IPS-NIHi7 (cell line): ENCODE data around the gene CCDC102A.

Source experiments
- DNase-seq: peaks from one replicate; pipeline ENCODE4 v3.0.0; 2012; ENCODE audit warnings: mixed read lengths; ENCODE audit errors: extremely low spot score

The CCDC102A gene

GRCh38 chr16:57537581-57538234 lies 1.3 kb upstream of the CCDC102A start:
- peak; percentile 6 for DNase-seq

DNA sequence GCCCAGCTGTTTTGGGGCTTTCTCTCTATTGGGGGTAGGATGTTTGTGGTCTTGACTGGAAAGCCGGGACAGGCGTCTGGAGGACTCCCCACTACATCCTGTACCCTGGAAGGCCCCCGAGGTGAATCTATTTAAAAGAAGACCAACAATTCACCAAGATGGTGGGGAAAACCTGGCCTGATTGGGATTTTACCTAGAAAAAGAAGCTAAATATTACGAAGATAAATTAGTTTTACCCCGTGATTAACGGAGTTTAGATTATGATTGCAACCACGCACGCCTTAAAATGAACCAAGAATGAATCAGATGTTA lies 779 bp upstream of the CCDC102A start:
- no peak for DNase-seq

GRCh38 chr16:57535680-57536305 lies 578 bp downstream of the CCDC102A start:
- DNase-seq: peak; percentile 99

- peak; percentile 16 for DNase-seq
Observed at GRCh38 chr16:57534881-57535658, 1.3 kb downstream of the CCDC102A start.

- peak; percentile 2 for DNase-seq
Observed at GRCh38 chr16:57534337-57534880, 2.0 kb downstream of the CCDC102A start.

DNA sequence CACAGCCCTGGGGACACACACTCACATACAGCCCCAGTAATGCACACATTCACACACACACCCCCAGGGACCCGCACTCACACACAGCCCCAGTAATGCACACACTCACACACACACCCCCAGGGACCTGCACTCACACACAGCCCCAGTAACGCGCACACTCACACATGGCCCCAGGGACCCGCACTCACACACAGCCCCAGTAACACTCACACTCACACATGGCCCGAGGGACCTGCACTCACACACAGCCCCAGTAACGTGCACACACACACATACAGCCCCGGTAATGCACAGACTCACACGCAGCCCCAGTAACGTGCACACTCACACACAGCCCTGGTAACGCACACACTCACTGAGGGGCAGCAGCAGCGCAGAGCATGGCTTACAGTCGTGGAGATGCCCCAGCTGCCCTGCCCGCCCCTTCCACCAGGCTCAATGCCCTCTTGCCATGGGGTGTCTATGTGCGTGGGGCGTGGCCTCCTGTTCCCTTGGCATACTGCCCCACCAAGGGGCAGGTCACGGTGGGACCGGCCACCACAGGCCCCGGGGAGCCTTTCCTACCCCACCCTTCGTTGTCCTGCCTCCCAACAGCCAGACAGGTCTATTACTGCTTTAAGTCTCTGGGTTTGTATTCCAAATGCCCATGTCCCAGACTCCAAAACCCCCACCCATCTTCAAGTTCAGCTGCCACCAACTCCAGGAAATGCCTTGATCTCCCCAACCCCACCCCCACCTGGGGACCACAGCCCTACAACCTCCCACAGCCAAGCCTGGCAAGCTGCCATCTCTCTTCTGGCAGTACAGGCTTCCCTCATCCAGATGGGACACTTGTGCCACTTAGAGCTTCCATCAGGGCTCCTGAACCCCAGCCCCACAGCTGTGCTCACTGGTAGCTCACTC lies 2.7 kb downstream of the CCDC102A start:
- DNase-seq: peak; percentile 1

- DNase-seq: no peak
Observed at GRCh38 chr16:57532266-57532625, 4.1 kb downstream of the CCDC102A start.

DNA sequence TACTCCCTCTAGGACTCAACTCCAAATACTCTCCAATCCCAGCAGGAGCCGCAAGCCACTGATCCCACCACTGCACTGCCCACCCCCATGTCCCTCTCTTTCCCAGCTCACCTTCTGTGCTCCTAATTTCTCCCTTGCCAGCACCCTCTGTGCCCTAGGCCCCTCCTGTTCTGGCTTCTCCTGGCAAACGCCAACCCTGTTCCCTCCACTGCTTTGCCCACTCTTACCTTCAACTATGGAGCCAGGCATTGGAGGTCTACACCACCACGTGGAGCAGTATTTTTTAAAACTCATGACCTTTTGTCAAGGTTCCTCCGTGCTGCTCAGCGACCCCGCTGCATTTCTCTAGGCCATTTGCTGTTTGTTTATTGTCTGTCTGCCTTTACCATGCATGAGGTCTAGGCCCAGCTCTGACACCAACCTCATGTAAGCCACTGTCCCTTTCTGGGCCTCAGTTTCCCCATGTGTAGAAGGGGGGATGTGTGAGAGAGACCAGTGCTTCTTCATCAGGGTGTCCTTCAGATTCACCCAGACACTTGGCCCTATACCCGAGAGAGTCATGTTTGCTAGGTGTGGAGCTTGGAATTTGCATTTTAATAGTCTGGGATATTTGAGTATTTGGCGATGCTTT lies 4.6 kb downstream of the CCDC102A start:
- peak; percentile 3 for DNase-seq

DNA sequence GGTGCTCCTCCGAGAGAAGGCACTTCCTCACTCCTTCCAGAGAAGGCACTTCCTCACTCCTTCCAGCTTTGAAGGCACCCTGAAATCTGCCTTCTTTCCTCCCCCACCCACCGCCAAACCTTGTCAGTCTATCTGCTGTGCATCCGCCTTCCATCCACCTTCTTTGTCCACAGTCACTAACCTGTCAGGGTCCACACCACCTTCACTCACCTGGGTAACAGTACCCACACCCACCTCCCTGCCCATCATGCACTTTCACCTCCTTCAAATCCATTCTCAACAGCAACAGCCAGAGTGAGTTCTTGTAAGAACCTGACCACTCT lies 5.2 kb downstream of the CCDC102A start:
- DNase-seq: peak; percentile 2

GRCh38 chr16:57530522-57531252 lies 5.7 kb downstream of the CCDC102A start:
- peak; percentile 5 for DNase-seq

DNA sequence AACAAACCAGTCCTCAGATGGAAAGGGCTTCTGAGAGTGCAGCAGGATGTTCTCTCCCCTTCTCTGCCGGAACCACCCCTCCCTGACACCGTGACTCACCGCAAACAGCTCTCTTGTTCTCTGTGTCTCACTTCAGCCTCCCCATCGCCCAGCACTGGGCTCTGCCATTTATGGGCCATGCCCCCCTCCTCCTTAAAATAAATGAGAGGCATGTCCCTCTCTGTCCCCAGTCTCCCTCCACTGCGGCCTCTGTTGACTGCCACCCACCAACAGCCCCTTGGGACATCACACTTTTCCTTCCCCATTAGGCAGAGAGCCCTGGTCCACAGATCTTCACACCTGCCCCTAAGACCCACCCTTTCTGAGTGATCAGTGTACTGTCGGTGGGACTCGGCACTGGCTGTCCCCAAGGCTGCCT lies 6.3 kb downstream of the CCDC102A start:
- peak; percentile 50 for DNase-seq

- peak; percentile 4 for DNase-seq
Observed at GRCh38 chr16:57529391-57530103, 6.8 kb downstream of the CCDC102A start.

DNA sequence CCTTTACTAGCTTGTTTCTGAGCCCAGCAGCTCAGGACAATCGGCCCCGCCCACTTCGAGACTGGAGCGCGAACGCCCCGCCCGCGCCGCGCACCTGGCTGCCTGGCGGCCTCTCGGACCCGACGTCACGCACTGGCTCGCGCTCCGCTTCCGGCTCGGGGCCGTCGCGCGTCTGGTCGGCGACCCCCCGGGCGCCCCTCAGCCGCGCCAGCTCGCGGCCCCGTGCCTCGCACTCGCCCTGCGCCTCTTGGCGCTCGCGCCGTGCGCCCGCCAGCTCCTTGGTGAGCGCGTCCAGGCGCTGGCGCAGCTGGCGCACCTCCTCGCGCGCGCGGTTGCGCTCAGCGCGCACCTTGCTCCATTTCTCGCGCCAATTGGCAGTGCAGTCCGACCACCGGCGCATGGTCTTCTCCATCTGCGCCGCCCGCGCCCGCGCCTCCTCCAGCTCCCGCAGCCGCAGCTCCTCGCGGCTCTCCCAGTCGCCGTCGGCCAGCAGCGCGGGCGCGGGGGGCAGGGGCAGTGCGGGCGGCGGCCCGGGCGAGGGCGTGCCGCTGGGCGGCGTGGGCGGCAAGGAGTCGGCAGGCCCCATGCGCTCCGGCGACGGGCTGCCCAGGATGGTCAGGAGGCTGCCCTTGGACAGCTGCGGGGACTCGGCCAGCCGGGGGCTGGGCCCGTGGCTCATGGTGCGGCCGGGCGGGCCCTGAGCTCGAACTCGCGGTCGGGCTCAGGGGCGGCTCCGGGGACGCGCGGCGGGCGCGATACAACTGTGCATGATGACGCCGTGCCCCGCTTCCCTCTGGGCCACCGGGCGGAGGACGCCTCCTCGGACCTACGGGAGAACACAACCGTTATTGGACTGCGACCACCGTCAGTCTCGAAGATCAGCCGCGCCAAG lies 7.6 kb downstream of the CCDC102A start:
- peak; percentile 88 for DNase-seq

DNA sequence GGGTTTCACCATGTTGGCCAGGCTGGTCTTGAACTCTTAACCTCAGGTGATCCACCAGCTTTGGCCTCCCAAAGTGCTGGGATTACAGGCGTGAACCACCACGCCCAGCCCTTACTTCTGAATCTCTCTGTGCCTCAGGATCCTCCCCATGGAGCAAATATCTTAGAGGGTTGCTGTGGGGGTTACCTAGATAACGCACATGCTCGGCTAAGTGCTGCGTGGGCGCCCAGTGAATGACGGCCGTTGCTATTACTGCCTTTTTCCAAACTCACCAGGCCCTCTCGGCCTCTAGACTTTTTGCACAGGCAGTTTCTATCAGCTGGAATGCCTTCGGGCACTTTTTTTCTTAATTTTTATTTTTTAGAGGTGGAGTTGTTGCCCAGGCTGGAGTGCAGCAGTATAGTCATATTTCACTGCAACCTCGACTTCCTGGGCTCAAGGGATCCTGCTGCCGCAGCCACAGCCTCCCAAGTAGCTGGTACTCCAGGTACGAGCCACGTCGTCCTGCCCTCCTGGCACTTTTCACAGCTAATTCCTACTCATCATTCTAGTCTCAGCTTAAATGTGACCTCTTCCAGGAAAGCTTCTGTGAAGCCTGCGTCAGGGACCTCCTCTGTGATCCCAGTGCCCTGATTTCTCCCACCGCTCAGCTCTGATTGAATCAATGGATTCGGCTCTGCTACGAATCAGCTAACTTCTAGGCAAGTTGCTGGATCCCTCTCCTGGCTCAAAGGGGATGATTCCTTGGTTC lies 8.6 kb downstream of the CCDC102A start:
- no peak for DNase-seq

- DNase-seq: no peak
Observed at GRCh38 chr16:57527027-57527426, 9.3 kb downstream of the CCDC102A start.

GRCh38 chr16:57526498-57526897 lies 9.9 kb downstream of the CCDC102A start:
- no peak for DNase-seq

GRCh38 chr16:57525761-57526160 lies 10.6 kb downstream of the CCDC102A start:
- no peak for DNase-seq

DNA sequence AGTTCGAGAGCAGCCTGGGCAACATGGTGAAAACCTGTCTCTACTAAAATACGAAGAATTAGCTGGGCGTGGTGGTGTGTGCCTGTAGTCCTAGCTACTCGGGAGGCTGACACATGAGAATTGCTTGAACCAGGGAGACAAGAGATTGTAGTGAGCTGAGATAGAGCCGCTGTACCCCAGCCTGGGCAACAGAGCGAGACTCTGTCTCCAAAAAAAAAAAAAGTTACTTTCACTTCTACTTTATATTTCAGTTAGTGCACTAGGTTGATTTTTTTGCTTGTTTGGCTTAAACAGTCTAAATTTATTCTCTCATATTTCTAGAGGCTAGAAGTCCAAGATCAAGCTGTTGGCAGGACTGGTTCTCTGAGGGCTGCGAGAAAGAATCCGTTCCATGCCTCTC lies 13.4 kb downstream of the CCDC102A start:
- DNase-seq: no peak
